ENCODE measurements around the gene GRM7.

DNA sequence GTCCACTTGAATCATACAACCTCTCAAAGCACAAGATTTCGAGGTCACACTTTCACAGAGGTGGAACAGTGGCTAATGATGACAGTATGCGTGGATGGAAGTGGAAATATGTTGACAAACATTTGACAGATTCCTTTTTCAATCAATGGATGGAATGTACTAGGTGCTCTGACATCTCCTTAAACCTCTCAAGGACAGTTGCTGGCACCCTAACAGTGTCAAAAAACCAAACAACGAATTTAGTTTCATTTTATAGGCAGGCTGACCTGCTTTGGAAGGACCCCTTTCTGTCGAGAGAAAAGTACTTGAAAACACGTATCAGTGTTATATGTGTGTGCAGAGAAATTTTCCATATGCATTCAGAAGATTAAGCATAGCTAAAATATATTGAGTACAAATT, 861.0 kb downstream of the GRM7 start:
- TF ChIP-seq, protein P1, sequence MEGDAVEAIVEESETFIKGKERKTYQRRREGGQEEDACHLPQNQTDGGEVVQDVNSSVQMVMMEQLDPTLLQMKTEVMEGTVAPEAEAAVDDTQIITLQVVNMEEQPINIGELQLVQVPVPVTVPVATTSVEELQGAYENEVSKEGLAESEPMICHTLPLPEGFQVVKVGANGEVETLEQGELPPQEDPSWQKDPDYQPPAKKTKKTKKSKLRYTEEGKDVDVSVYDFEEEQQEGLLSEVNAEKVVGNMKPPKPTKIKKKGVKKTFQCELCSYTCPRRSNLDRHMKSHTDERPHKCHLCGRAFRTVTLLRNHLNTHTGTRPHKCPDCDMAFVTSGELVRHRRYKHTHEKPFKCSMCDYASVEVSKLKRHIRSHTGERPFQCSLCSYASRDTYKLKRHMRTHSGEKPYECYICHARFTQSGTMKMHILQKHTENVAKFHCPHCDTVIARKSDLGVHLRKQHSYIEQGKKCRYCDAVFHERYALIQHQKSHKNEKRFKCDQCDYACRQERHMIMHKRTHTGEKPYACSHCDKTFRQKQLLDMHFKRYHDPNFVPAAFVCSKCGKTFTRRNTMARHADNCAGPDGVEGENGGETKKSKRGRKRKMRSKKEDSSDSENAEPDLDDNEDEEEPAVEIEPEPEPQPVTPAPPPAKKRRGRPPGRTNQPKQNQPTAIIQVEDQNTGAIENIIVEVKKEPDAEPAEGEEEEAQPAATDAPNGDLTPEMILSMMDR (IDR thresholded peaks at IDR 0.05 in 2 of 3, conservative IDR thresholded peaks at IDR 0.05 in 1 of 3; ENCODE audit: borderline replicate concordance in 1 of 3, insufficient read depth in 1 of 3, low read depth in 2 of 3, low read length in 2 of 3): no peak
- TF ChIP-seq, protein P2, sequence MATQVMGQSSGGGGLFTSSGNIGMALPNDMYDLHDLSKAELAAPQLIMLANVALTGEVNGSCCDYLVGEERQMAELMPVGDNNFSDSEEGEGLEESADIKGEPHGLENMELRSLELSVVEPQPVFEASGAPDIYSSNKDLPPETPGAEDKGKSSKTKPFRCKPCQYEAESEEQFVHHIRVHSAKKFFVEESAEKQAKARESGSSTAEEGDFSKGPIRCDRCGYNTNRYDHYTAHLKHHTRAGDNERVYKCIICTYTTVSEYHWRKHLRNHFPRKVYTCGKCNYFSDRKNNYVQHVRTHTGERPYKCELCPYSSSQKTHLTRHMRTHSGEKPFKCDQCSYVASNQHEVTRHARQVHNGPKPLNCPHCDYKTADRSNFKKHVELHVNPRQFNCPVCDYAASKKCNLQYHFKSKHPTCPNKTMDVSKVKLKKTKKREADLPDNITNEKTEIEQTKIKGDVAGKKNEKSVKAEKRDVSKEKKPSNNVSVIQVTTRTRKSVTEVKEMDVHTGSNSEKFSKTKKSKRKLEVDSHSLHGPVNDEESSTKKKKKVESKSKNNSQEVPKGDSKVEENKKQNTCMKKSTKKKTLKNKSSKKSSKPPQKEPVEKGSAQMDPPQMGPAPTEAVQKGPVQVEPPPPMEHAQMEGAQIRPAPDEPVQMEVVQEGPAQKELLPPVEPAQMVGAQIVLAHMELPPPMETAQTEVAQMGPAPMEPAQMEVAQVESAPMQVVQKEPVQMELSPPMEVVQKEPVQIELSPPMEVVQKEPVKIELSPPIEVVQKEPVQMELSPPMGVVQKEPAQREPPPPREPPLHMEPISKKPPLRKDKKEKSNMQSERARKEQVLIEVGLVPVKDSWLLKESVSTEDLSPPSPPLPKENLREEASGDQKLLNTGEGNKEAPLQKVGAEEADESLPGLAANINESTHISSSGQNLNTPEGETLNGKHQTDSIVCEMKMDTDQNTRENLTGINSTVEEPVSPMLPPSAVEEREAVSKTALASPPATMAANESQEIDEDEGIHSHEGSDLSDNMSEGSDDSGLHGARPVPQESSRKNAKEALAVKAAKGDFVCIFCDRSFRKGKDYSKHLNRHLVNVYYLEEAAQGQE (IDR thresholded peaks at IDR 0.05; ENCODE audit: low read depth): no peak
- TF ChIP-seq POLR2A (IDR thresholded peaks at IDR 0.05; ENCODE audit: borderline replicate concordance, extremely low read depth, insufficient read depth, insufficient read length) (no peak), EGR1 (IDR thresholded peaks at IDR 0.05; ENCODE audit: low read depth) (no peak), SRF (IDR thresholded peaks at IDR 0.05; ENCODE audit: low read depth) (no peak), CBX3 (IDR thresholded peaks at IDR 0.05; ENCODE audit: low read depth) (no peak), EZH2 (IDR thresholded peaks at IDR 0.05) (no peak), POLR2AphosphoS5 (IDR thresholded peaks at IDR 0.05; ENCODE audit: low read depth, low read length) (no peak)
- TF ChIP-seq, protein P3, sequence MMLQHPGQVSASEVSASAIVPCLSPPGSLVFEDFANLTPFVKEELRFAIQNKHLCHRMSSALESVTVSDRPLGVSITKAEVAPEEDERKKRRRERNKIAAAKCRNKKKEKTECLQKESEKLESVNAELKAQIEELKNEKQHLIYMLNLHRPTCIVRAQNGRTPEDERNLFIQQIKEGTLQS (IDR thresholded peaks at IDR 0.05): no peak
